ENCODE measurements around the gene LAMP5. TPM values are rescaled to one million over a fixed set of nuclear protein-coding genes. Genes with fewer than 3 reads are reported as not detected.

LAMP5 gene
- total RNA-seq, 1 donor from 2014 or later: 3.2 TPM

DNA sequence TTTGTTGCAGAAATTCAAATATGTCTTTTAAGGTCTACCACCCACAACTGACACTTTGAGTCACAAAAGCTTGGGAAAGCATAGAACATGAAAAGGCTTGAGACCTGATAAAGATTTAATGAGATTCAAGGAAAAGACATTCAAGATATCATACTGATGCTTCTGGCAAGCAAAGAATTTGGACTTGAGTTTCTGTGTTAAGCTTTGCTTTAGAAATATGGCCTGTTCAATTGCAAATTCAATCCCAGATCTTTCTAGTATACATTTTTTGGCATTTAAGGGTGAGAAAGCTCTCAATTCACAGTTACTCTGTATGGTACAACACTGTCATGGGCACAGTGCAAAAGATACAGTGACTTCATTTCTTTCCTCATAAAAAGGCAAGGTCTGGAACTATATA lies 38.9 kb upstream of the LAMP5 start:
- Mint-ChIP-seq H3K27me3 (ENCODE audit: insufficient read depth, low read depth) (peaks cover 2% of the 10 kb centered on the region), H3K4me3 (no peak overlapping the region), H3K4me1 (peaks cover 5% of the 10 kb centered on the region), H3K27ac (no peak overlapping the region), H3K36me3 (peaks cover 5% of the 10 kb centered on the region), H3K9me3 (no peaks in the 10 kb centered on the region)
- H3K27me3 ChIP-seq: no peaks in the 10 kb centered on the region
- H3K4me3 ChIP-seq: no peak overlapping the region
- TF ChIP-seq EZH2 (IDR thresholded peaks at IDR 0.05) (no peak), EZH2phosphoT487 (IDR thresholded peaks at IDR 0.05) (no peak)
- TF ChIP-seq, protein P1, sequence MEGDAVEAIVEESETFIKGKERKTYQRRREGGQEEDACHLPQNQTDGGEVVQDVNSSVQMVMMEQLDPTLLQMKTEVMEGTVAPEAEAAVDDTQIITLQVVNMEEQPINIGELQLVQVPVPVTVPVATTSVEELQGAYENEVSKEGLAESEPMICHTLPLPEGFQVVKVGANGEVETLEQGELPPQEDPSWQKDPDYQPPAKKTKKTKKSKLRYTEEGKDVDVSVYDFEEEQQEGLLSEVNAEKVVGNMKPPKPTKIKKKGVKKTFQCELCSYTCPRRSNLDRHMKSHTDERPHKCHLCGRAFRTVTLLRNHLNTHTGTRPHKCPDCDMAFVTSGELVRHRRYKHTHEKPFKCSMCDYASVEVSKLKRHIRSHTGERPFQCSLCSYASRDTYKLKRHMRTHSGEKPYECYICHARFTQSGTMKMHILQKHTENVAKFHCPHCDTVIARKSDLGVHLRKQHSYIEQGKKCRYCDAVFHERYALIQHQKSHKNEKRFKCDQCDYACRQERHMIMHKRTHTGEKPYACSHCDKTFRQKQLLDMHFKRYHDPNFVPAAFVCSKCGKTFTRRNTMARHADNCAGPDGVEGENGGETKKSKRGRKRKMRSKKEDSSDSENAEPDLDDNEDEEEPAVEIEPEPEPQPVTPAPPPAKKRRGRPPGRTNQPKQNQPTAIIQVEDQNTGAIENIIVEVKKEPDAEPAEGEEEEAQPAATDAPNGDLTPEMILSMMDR (IDR thresholded peaks at IDR 0.05): no peak
- H2AFZ ChIP-seq (replicated peaks): no peak overlapping the region
- no peak for DNase-seq (ENCODE audit: low spot score)
- no peaks in the 10 kb centered on the region for H3F3A ChIP-seq (ENCODE audit: low read depth)
- no peak overlapping the region for H3K27ac ChIP-seq
- H4K20me1 ChIP-seq (ENCODE audit: low read depth): no peaks in the 10 kb centered on the region
- no peaks in the 10 kb centered on the region for H3K9me3 ChIP-seq (ENCODE audit: low read depth)
- H3K9ac ChIP-seq: no peak overlapping the region
- no peaks in the 10 kb centered on the region for H3K36me3 ChIP-seq
- H3K4me1 ChIP-seq: no peaks in the 10 kb centered on the region
- no peaks in the 10 kb centered on the region for H3K79me2 ChIP-seq (ENCODE audit: low read depth)
- no peak overlapping the region for H3K4me2 ChIP-seq

DNA sequence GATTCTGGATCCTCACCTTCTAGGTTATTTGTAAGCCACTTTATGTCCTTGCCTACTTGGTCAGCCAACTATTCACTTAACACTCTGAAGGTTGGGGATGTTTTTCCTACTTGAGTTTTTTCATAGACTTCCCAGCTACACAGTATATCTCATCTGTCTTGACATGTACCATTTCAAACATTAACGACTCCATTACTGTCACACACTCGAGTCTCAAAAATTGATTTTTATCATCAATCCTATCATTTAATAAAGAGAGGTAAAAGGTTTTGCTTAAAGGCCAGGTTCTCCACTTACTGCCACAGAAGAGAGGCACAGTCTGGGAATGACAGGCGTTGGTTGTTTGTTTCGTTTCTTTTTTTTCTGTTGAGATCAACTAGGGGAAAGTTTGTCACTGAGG lies 38.2 kb upstream of the LAMP5 start:
- no peaks in the 10 kb centered on the region for H3F3A ChIP-seq (ENCODE audit: low read depth)
- H3K36me3 ChIP-seq: no peaks in the 10 kb centered on the region
- no peaks in the 10 kb centered on the region for H4K20me1 ChIP-seq (ENCODE audit: low read depth)
- TF ChIP-seq EZH2 (IDR thresholded peaks at IDR 0.05) (no peak), EZH2phosphoT487 (IDR thresholded peaks at IDR 0.05) (no peak)
- TF ChIP-seq, protein P1 (IDR thresholded peaks at IDR 0.05): no peak
- H3K9ac ChIP-seq: no peak overlapping the region
- Mint-ChIP-seq H3K27me3 (ENCODE audit: insufficient read depth, low read depth) (peaks cover 2% of the 10 kb centered on the region), H3K4me1 (peaks cover 5% of the 10 kb centered on the region), H3K9me3 (no peaks in the 10 kb centered on the region), H3K36me3 (peaks cover 5% of the 10 kb centered on the region), H3K4me3 (no peak overlapping the region), H3K27ac (no peak overlapping the region)
- no peaks in the 10 kb centered on the region for H3K9me3 ChIP-seq (ENCODE audit: low read depth)
- no peaks in the 10 kb centered on the region for H3K4me1 ChIP-seq
- H3K79me2 ChIP-seq (ENCODE audit: low read depth): no peaks in the 10 kb centered on the region
- no peak overlapping the region for H3K4me3 ChIP-seq
- DNase-seq (ENCODE audit: low spot score): no peak
- no peak overlapping the region for H3K4me2 ChIP-seq
- no peak overlapping the region for H2AFZ ChIP-seq (replicated peaks)
- no peak overlapping the region for H3K27ac ChIP-seq
- no peaks in the 10 kb centered on the region for H3K27me3 ChIP-seq

DNA sequence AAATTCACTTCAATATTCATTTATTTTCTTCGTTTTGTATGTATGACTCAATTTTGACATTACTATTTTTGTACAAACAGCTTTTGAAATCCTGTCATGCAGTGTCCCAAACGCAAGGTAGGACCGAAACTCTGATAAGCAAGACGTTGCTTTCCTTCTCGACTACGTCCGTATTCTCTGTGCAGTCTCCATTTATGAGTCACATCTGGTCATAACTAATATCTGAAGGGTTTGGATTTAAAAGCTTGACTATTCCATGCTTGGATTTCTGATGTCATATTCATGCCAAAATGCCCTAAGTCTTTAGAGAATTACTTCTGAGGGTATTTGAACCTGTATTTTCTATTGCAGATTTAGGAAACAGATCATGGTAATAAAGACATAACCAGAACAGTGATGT lies 37.8 kb upstream of the LAMP5 start:
- no peaks in the 10 kb centered on the region for H3K36me3 ChIP-seq
- H3K27me3 Mint-ChIP-seq (ENCODE audit: insufficient read depth, low read depth): peaks cover 2% of the 10 kb centered on the region
- no peak overlapping the region for H3K27ac Mint-ChIP-seq
- no peak overlapping the region for H2AFZ ChIP-seq (replicated peaks)
- no peak for DNase-seq (ENCODE audit: low spot score)
- no peak overlapping the region for H3K27ac ChIP-seq
- no peak overlapping the region for H3K4me2 ChIP-seq
- no peaks in the 10 kb centered on the region for H3K4me1 ChIP-seq
- peaks cover 5% of the 10 kb centered on the region for H3K36me3 Mint-ChIP-seq
- H3K9ac ChIP-seq: no peak overlapping the region
- no peaks in the 10 kb centered on the region for H3F3A ChIP-seq (ENCODE audit: low read depth)
- H3K27me3 ChIP-seq: no peaks in the 10 kb centered on the region
- H3K4me1 Mint-ChIP-seq: peaks cover 5% of the 10 kb centered on the region
- no peaks in the 10 kb centered on the region for H3K9me3 Mint-ChIP-seq
- no peaks in the 10 kb centered on the region for H3K9me3 ChIP-seq (ENCODE audit: low read depth)
- no peaks in the 10 kb centered on the region for H3K79me2 ChIP-seq (ENCODE audit: low read depth)
- no peak overlapping the region for H3K4me3 Mint-ChIP-seq
- TF ChIP-seq EZH2phosphoT487 (IDR thresholded peaks at IDR 0.05): no peak
- TF ChIP-seq EZH2 (IDR thresholded peaks at IDR 0.05): no peak
- TF ChIP-seq, protein P1 (IDR thresholded peaks at IDR 0.05): no peak
- no peak overlapping the region for H3K4me3 ChIP-seq
- no peaks in the 10 kb centered on the region for H4K20me1 ChIP-seq (ENCODE audit: low read depth)
